DMS79 (cell line): ENCODE measurements around the gene NUPR2.
"Not testable (repeated sequence)": the region's sequence is repeated elsewhere in the genome, so short reads cannot be mapped to it uniquely, and the experiment has no call there.

Experiments used
- DNase-seq: peaks from one replicate; lab custom pipeline; 2025; lab: John Stamatoyannopoulos, UW

Gene NUPR2, protein sequence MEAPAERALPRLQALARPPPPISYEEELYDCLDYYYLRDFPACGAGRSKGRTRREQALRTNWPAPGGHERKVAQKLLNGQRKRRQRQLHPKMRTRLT

DNA sequence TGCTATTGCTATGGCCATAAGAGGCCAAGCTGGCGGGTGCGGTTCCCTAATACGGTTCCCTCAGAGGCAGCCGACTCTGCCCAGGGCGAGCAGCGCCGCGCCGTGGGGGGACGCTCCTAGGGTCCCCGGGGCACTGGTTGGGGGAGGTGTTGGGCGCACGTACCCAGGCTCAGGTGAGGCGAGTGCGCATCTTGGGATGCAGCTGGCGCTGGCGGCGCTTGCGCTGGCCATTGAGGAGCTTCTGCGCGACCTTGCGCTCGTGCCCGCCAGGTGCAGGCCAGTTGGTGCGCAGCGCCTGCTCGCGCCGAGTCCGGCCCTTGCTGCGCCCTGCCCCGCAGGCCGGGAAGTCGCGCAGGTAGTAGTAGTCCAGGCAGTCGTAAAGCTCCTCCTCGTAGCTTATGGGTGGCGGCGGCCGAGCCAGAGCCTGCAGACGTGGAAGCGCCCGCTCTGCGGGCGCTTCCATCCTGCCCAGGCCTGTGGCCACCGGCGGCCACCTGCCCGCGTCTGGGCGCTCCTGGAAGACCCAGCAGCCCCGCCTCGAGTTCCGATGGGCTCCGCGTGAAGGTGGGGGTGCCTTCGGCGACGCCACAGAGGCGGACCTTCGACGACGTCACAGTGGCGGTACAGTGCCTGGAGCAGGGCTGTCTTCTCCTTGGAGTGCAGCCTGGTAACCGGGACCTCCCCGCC, at the start of gene NUPR2:
NUPR2 (minus strand) TSS at position 566 of the 687 bp plus-strand sequence; CDS start at position 463, 103 bp downstream.
- DNase-seq, result peak; percentile 36

GRCh38 chr7:56157238-56157790, 41.1 kb upstream of the NUPR2 start:
- DNase-seq, result peak; percentile 20

GRCh38 chr7:56131062-56131461, 14.8 kb upstream of the NUPR2 start:
- DNase-seq, result not testable (repeated sequence)

DNA sequence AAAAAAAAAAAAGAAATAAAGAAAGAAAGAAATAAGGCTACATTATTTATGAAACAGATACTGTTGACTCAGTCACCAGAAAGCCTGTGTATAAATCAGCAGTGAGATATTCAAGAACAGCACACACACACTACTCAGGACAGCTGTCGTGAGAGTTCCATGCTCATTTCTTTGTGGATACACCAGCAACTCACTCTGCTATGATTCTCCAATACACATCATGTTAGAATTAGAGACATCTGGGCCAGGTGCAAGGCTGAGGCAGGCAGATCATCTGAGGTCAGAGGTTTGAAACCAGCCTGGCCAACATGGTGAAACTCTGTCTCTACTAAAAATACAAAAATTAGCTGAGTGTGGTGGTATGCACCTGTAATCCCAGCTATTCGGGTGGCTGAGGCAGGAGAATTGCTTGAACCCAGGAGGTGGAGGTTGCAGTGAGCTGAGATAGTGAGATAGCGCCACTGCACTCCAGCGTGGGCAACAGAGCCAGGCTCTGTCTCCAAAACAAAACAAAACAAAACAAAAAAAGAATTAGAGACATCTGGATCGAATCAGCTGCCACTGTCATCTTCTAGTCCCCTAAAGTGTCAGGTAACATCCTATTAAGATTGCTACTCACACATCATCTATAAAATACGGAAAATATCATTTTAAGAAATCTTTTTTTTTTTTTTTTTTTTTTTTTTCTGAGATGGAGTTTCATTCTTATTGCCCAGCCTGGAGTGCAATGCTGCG, 11.2 kb upstream of the NUPR2 start:
- no peak for DNase-seq

DNA sequence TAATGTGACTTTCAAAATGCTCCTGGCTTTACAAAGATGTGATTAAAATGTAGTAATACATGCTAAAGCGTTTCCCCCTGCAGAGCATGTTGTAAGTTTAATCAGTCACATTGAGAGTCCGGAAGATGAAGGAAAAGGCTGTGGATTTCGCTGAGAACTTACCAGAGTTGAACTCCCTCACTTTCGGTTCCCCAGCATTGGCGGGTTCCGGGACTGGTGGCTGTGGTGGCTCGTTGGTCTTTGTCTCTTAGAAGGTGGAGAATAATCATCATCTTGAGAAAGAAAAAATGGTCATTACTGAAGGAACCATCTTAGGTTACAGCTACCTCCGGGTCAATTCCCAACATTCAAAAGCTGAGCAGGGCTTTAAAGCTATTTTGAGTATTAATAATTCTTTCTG, 9.6 kb upstream of the NUPR2 start:
- DNase-seq, result no peak

DNA sequence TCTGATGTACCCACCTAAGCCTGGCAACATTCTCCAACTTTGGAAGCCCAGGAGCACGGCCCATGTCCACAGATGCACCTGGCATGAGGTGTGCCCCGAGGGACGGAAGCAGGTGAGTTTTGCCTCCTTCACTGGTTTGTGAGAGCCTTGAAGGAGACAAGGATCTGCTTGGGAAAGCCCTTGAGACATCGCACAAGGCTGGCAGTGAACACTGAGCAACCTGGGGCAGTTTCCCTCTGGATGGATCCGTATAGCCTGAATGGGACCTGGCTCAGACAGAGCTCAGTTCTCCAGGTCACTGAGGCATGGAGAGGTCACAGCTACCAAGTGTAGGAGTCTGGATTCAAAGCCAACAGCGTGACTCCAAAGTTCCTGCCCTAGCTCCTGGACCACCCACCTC, 8.8 kb upstream of the NUPR2 start:
- DNase-seq, result no peak

- no peak for DNase-seq
Observed at GRCh38 chr7:56121440-56121839, 5.2 kb upstream of the NUPR2 start.

- DNase-seq, result not testable (repeated sequence)
Observed at GRCh38 chr7:56112244-56112643, 4.0 kb downstream of the NUPR2 start.

- DNase-seq, result no peak
Observed at GRCh38 chr7:56110611-56111010, 5.6 kb downstream of the NUPR2 start.

DNA sequence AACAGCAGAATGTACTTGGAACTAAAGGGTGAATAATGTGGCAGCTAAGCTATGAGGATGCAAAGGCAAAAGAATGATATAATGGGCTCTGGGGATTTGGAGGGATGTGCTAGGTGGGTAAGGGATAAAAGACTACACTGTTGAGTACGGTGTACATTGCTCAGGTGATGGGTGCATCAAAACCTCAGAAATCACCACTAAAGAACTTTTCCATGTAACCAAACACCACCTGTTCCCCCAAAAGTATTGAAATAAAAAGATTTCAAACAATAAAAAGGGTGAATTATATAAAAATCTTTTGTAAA, 8.3 kb downstream of the NUPR2 start:
- no peak for DNase-seq

DNA sequence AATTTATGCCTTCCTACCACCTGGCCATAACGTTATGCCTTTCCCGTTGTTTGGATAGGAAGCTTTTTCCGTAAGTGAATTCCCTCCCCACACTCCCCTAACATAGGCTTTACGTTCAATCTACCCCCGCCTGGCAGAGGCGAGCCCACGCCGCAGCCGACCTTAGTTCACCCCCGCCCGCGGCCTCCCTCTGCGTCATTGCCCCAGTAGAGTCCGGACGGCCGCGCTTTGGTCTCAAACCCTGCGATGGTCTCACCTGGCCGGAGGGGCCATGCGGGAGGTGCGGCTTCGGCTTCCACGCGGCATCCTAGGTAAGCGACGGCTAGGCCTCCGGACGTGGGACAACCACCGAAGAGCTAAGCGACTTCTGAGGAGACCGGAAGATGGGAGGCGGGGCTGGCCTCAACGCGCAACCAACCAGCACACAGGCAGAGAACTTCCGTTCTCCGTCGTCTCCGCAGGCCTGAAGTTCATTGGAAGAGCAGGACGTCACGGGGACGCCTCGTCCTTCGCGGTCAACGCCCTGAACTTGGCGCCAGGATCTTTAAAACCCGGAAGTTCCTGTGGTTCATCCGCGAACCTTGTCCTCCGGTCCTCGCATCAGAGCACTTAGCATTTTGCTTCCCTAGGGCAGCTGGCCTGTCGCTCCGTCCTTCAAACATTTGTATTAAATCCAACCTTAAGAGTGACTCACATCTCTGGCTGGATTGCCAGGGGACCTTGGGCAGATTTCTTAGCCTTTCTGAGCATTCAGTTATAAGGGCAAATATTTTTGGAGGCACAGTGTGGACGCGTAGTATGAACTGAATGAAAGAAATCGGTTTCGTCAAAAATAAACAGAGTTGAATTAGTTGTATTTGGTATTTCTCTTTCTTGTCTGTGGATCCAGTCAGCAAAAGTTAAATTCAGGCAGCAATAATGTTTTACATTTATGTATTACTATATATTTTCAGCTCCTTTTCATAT, 9.8 kb downstream of the NUPR2 start, which contains the start of gene CHCHD2:
CHCHD2 (minus strand) TSS at position 369 of the 966 bp plus-strand sequence; CDS start at position 306, 63 bp downstream.
- peak; percentile 98 for DNase-seq

DNA sequence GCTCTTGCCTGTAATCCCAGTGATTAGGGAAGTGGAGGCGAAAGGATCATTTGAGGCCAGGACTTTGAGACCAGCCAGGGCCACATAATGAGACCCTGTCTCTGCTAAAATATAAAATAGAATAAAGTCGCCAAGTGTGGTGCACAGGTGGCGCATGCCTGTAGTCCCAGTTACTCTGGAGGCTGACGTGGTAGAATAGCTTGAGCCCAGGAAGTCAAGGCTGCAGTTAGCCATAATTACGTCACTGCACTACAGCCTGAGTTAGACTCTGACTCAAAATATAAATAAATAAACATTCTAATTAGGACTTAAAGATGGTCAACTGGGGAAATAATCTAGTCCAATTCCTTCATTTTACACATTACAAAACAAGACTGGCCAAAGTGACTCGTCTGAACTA, 10.7 kb downstream of the NUPR2 start:
- peak; percentile 14 for DNase-seq

- DNase-seq, result not testable (repeated sequence)
Observed at GRCh38 chr7:56104138-56104537, 12.1 kb downstream of the NUPR2 start.

DNA sequence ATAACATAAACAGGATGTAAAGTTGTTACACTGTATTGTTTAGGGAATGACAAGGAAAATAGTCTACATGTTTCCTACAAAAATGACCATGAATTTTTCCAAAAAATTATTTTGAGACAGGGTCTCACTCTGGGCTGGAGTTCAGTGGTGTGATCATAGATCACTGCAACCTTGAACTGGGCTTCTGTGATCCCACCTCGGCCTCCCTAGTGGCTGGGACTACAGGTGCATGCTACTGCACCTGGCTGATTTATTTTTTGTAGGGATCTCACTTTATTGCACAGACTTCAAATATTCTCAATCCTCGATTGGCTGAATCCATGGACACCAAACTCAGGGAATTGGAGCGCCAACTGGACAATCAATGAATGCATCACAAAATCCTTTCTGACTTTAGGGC, 16.6 kb downstream of the NUPR2 start:
- DNase-seq, result no peak

GRCh38 chr7:56098187-56099008, 17.8 kb downstream of the NUPR2 start:
- DNase-seq, result not testable (repeated sequence)

DNA sequence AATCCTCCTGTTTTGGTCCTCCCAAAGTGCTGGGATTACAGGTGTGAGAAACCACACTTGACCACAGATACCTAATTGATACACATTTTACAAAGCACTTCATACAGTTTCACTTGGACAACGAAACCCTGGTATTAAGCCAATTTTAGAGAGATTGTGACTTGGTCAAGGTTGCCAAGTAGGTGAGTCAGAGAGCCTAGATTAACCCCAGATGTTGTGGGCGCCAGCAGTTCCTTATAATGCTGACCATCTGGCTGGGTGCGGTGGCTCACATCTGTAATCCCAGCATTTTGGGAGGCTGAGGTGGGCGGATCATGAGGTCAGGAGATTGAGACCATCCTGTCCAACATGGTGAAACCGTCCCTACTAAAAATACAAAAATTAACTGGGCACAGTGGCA, 18.5 kb downstream of the NUPR2 start:
- DNase-seq, result no peak

DNA sequence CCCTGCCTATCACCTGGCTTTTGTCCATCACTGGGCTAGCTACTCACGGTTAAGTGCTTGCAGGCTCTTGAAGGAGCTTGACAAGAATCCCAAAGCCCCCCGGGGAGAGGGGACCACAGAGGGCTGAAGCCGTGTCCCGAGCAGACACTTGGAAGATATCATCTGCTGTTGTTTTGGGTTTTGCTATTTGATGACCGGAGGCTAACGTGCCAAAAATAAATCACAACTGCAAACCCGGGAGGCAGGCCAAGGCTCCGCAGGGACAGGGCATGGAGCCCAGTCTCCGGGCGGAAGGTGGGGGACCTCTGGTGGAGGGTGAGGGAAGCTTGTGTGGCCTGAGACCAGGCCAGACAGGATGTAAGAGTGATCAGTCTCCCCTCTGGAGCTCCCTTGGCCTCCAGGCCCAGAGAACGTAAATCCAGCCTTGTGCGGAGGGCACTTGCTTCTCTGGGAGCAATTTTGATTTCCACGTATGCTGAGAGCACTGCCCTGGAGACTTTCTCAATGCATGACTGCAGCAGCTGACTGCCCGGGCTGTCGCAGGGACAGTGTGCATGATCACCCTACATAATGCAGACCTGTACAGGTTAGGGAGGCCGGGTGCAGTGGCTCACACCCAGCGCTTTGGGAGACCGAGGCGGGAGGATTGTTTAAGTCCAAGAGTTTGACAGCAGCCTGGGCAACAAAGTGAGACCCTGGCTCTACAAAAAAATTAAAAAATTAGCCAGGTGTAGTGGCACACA, 23.3 kb downstream of the NUPR2 start, which contains the start of gene PHKG1:
PHKG1 (minus strand) TSS at position 164 of the 743 bp plus-strand sequence. CDS start 4,011 bp downstream, outside the sequence.
- peak; percentile 52 for DNase-seq

DNA sequence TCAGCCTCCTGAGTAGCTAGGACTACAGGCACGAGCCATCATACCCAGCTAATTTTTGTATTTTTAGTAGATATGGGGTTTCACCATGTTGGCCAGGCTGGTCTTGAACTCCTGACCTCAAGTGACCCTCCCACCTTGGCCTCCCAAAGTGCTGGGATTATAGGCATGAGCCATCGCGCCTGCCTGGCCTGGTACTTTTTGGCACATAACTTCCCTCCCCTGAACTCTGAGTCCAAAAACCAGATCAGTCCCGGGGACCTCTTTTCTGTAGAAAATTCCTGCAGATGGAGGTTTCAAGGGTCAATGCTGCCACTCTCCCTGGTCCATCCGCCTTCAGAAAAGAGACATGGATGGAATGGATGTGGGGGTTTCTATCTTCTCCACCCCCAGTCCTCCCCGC, 23.8 kb downstream of the NUPR2 start:
- DNase-seq, result not testable (repeated sequence)

DNA sequence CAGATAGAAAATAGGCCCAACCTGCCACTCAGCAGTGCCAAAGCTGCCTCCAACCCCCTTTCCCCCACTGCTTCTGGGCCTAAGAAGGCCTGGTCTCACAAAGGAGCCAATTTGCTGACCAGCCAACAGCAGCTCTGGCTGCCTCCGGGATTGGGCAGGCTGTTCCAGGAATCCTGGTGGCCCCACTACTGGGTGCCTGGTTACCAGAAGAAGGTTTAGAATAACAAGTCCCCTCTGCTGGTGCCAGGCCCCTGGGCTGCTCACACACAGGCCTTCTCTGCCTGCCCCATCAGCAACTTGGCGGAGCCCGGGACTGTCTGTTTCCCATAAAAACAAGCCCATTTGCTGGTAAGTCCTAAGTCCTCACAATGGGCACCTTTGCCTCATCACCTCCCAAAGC, 24.6 kb downstream of the NUPR2 start:
- no peak for DNase-seq

DNA sequence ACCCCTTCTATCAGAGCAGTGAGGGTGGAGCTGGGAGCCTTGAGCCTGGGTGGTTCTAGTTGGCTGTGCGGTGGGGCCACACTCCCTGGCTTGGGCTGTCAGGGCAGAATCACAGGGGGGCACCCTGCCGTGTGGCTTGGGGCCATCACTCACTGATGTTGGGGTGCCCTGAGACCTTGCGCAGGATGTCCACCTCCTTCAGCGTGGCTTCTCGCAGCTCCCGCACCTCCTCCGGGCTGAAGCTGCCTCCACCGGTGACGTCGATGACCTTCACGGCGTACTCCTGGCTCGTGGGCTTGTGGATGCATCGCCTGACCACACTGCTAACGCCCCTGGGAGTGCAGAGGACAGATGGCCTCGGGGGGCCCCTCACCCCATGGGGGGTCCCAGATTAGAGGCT, 28.8 kb downstream of the NUPR2 start:
- DNase-seq, result no peak
